GM12878 (cell line): ENCODE results near the gene MEF2C.

ENCODE experiments used
- CTCF ChIP-seq, 3 experiments: IDR thresholded peaks in 2 of 3; conservative IDR thresholded peaks in 1 of 3; 2 replicates each; pipeline ENCODE4 v1.5.1; 2011; ENCODE audit warnings: low read depth in 3 of 3, low read length in 3 of 3, mild to moderate bottlenecking in 3 of 3, control low read depth in 2 of 3, moderate library complexity in 2 of 3, inconsistent platforms in 1 of 3, mixed read lengths in 1 of 3; ENCODE audit not compliant: control insufficient read depth in 2 of 3, insufficient read depth in 1 of 3; ENCODE audit errors: extremely low read depth in 1 of 3
- EZH2 ChIP-seq: IDR thresholded peaks from 2 replicates; pipeline ENCODE4 v1.6.1; 2012; ENCODE audit warnings: low read depth, mild to moderate bottlenecking, control low read depth, inconsistent platforms, low read length, borderline replicate concordance; ENCODE audit not compliant: control insufficient read depth
- MAX ChIP-seq: IDR thresholded peaks from 2 replicates; pipeline ENCODE4 v1.6.1; 2012; ENCODE audit warnings: low read depth, low read length, improper control_type of control experiment
- RFX5 ChIP-seq: IDR thresholded peaks from 2 replicates; pipeline ENCODE4 v1.6.1; 2011; ENCODE audit warnings: low read depth, low read length, improper control_type of control experiment
- STAT1 ChIP-seq: fragments of 450-650 bp; conservative IDR thresholded peaks from 2 replicates; pipeline ENCODE4 v1.6.1; 2014; ENCODE audit warnings: antibody characterized with exemption, mild to moderate bottlenecking
- ZNF24 ChIP-seq: fragments of 450-650 bp; IDR thresholded peaks from 2 replicates; pipeline ENCODE4 v1.6.1; 2017; ENCODE audit warnings: antibody characterized with exemption, mild to moderate bottlenecking

- TF ChIP-seq RFX5, result no peak
- no peak for TF ChIP-seq CTCF (IDR thresholded peaks at IDR 0.05 in 2 of 3, conservative IDR thresholded peaks at IDR 0.05 in 1 of 3; ENCODE audit: control insufficient read depth in 2 of 3, extremely low read depth in 1 of 3, insufficient read depth in 1 of 3, low read depth in 3 of 3, low read length in 3 of 3)
- no peak for TF ChIP-seq ZNF24
- TF ChIP-seq MAX, result no peak
- no peak for TF ChIP-seq STAT1
- TF ChIP-seq EZH2, result no peak
Observed at GRCh38 chr5:88884608-88884877, 1.6 kb upstream of the MEF2C start.
